Large intestine (tissue), 3 donors: ENCODE data around the gene CYP4F11. TPM values are rescaled to one million over a fixed set of nuclear protein-coding genes. Genes with fewer than 3 reads are reported as not detected.
"Not testable (repeated sequence)": the region's sequence is repeated elsewhere in the genome, so short reads cannot be mapped to it uniquely, and the experiment has no call there.

Source experiments
- DNase-seq, 2 donors: peaks; one replicate each; pipeline versions ENCODE4 v3.0.0 to v3.0.0-alpha.2; 2013
- H3K27ac ChIP-seq: one replicate; pipeline ENCODE4 v1.5.1; 2013; ENCODE audit warnings: low read length
- H3K27me3 ChIP-seq: 2 replicates; pipeline ENCODE4 v1.6.1; 2013; ENCODE audit warnings: low read length; ENCODE audit not compliant: control insufficient read depth, insufficient read depth
- H3K36me3 ChIP-seq: 2 replicates; pipeline ENCODE4 v1.6.1; 2013; ENCODE audit warnings: low read length; ENCODE audit not compliant: control insufficient read depth, insufficient read depth
- H3K4me1 ChIP-seq: one replicate; pipeline ENCODE4 v1.6.1; 2013; ENCODE audit warnings: low read length; ENCODE audit not compliant: control insufficient read depth, insufficient read depth
- H3K4me3 ChIP-seq: one replicate; pipeline ENCODE4 v1.5.1; 2013; ENCODE audit warnings: low read length
- H3K9me3 ChIP-seq: one replicate; pipeline ENCODE4 v1.6.1; 2013; ENCODE audit warnings: mild to moderate bottlenecking, low read depth, low read length, moderate library complexity; ENCODE audit not compliant: control insufficient read depth
- WGBS: methylation state at CpG from one replicate; pipeline ENCODE4 v1.1.5; 2013; ENCODE audit warnings: low lambda C conversion rate; ENCODE audit not compliant: insufficient coverage; 5-methylcytosine and 5-hydroxymethylcytosine counted together
- polyA plus RNA-seq: library from polyadenylated mRNA; unstranded; fragments of 120-200 nt; gene quantifications from one replicate; pipeline ENCODE4 v1.2.1, GENCODE V29; 2013

CYP4F11 gene
- polyA plus RNA-seq, 1 donor, result 0.18 TPM

DNA sequence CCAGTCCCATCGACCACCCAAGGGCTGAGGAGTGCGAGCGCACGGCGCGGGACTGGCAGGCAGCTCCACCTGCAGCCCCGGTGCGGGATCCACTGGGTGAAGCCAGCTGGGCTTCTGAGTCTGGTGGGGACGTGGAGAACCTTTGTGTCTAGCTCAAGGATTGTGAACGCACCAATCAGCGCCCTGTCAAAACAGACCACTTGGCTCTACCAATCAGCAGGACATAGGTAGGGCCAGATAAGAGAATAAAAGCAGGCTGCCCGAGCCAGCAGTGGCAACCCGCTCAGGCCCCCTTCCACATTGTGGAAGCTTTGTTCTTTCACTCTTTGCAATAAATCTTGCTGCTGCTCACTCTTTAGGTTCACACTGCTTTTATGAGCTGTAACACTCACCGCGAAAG, 34.3 kb downstream of the CYP4F11 start:
- not testable (repeated sequence) for H3K27ac ChIP-seq, H3K4me3 ChIP-seq, DNase-seq, H3K36me3 ChIP-seq, H3K4me1 ChIP-seq, H3K9me3 ChIP-seq
- peaks cover 10% of the 10 kb centered on the region for H3K27me3 ChIP-seq
- WGBS, result no CpG with 5 or more reads among the region's 15 CpGs

DNA sequence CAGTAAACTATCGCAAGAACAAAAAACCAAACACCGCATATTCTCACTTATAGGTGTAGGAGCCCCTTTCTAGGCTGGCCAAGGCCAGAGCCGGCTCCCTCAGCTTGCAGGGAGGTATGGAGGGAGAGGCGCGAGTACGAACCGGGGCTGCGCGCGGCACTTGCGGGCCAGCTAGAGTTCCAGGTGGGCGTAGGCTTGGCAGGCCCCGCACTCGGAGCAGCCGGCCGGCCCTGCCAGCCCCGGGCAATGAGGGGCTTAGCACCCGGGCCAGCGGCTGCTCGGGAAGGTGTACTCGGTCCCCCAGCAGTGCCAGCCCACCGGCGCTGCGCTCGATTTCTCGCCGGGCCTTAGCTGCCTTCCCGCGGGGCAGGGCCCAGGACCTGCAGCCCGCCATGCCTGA, 34.8 kb downstream of the CYP4F11 start:
- DNase-seq, H3K4me1 ChIP-seq, H3K9me3 ChIP-seq, H3K27ac ChIP-seq, H3K4me3 ChIP-seq, H3K36me3 ChIP-seq: not testable (repeated sequence)
- peaks cover 10% of the 10 kb centered on the region for H3K27me3 ChIP-seq
- WGBS, result no CpG with 5 or more reads among the region's 30 CpGs

DNA sequence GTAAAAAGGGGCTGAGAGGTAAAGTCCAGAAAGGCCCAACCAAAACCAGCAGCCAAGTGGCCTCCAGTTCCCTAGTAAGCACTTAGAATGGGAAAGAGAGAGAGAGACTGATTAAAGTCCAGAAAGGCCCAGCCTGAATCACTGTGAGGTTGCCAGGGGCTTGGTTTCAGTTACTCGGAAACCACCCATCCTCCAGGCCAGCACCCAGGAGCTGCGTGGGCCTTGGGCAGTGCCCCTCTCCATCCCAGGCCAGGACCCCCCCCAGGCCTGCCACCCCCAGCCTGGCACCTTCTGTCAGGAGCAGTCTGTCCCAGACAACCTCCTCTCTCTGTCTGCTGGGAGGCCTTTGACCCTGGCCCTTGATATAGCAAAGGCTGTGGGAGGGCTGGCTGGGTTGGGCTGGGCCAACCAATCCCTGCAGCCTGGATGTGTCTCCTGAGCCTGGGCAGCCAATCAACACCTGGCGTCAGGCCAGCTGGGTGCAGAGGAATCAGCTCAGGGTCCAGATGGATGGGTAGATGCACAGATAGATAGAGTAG, 36.5 kb downstream of the CYP4F11 start, which contains the start of gene CYP4F2:
TSS of gene CYP4F2 (minus strand) at position 337 of the 539 bp plus-strand sequence. CDS start 463 bp downstream, outside the sequence.
- no peak within 1 kb of the TSS for H3K4me3 ChIP-seq
- peaks cover 10% of the 10 kb centered on the region for H3K27me3 ChIP-seq
- H3K9me3 ChIP-seq, result no peaks in the 10 kb centered on the region
- H3K27ac ChIP-seq, result no peak within 1 kb of the TSS
- no CpG with 5 or more reads among the region's 3 CpGs for WGBS
- no peaks in the 10 kb centered on the region for H3K36me3 ChIP-seq
- peak in 1 of 2 donors; percentile 12 for DNase-seq
- no peaks in the 10 kb centered on the region for H3K4me1 ChIP-seq

DNA sequence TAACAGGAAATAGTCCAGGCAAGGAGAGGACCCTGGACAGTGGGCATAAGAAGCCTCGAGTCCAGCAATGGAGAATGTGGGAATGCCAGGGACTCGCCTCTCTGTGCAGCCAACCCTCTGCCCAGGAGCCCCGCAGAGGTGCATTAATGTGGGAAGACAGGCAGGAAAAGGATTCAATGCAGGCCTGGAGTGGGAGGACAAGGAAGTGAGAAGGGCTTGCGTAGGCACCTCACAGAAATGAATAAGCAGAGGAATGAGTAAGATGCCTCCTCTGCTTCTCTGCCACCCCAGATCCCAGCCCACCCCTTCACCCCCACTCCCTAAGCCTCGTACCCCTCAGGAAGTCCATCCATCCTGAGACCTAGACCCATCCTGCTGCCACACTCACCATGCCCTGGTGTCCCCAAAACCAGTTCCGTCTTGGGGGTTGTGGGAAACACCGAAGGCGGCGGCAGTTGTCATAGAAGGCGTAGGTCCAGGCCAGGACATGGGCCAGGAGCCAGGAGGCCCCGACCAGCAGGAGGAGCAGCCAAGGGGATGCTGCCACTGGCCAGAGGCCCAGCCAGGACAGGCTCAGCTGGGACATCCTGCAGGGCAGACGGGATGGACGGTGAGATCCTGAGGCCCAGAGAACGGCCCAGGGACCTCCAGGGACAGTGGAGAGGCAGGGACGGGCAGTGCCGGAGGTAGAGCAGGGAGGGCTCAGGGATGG, 37.1 kb downstream of the CYP4F11 start:
- no peaks in the 10 kb centered on the region for H3K4me1 ChIP-seq
- peaks cover 10% of the 10 kb centered on the region for H3K27me3 ChIP-seq
- no peak overlapping the region for H3K27ac ChIP-seq
- H3K9me3 ChIP-seq, result no peaks in the 10 kb centered on the region
- H3K36me3 ChIP-seq, result no peaks in the 10 kb centered on the region
- no peak overlapping the region for H3K4me3 ChIP-seq
- no CpG with 5 or more reads among the region's 16 CpGs for WGBS
- DNase-seq, result no peak

DNA sequence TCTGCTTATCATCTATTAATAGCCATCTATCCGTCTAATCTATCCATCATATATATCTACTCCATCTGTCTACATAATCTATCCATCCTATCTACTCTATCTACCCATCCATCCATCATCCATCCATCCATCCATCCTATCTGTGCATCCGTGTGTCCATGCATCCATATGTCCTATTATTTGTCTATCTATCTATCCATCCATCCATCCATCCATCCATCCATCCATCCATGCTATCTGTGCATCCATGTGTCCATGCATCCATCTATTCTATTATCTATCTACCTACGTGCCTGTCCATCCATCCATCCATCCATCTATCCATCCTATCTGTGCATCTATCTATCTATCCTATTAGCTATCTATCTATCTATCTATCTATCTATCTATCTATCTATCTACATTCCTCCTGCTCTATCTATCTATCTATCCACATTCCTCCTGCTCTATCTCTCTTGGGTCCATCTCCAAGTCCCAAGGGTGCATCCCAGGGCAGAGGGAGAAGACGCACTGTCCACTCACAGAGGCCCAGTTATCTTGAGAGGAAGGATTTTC, 38.4 kb downstream of the CYP4F11 start:
- Histone ChIP-seq H3K4me3 (no peak overlapping the region), H3K9me3 (no peaks in the 10 kb centered on the region), H3K27ac (no peak overlapping the region), H3K4me1 (no peaks in the 10 kb centered on the region), H3K27me3 (peaks cover 10% of the 10 kb centered on the region), H3K36me3 (no peaks in the 10 kb centered on the region)
- 87% methylated on average over 3 of the region's 4 CpGs for WGBS
- no peak for DNase-seq

DNA sequence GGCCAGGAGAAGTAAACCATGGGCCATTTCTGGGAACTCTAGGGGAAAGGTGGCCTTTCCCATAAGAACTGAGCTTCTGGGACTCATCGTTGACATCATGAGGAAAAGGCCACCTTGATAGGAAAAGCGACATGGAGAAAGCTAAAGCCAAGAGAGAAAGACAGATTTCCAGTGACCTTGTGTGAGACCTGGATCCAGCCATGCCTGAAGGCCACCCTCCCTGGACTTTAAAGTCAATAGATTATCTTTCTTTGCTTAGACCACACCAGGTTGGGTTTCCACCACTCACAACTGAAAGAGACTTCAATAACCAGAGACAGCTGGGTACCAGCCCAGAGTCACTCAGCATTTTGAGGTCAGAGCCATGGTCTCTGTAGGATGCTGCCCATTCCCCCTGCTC, 40.0 kb downstream of the CYP4F11 start:
- H3K9me3 ChIP-seq, result no peaks in the 10 kb centered on the region
- peaks cover under 1% of the 10 kb centered on the region for H3K27me3 ChIP-seq
- no peak overlapping the region for H3K27ac ChIP-seq
- H3K4me1 ChIP-seq, result no peaks in the 10 kb centered on the region
- no peaks in the 10 kb centered on the region for H3K36me3 ChIP-seq
- DNase-seq, result no peak
- no peak overlapping the region for H3K4me3 ChIP-seq
- WGBS, result 100% methylated on average over 1 of the region's 2 CpGs

DNA sequence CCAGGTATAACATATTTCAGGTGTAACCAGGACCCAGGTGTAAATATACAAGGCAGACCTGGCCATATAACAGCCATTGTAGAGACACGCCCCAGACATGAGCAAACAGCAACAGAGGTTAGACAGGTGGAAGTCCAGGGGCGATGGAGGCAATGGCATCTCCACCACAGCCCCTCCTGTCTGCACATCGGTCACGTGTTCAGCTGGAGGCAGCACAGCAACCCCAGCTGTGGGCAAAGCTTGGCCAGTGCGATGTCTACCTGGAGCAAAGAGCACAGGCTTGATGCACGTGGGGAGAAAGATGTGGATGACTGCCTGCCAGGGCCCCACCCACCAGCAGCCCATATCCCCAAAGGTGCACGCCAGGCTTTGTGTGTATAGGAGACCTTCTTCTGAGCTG, 40.9 kb downstream of the CYP4F11 start:
- no peaks in the 10 kb centered on the region for H3K27me3 ChIP-seq
- H3K36me3 ChIP-seq, result no peaks in the 10 kb centered on the region
- H3K4me1 ChIP-seq, result no peaks in the 10 kb centered on the region
- peak; percentile 65 to 79 for DNase-seq
- no peak overlapping the region for H3K4me3 ChIP-seq
- H3K27ac ChIP-seq, result no peak overlapping the region
- H3K9me3 ChIP-seq, result no peaks in the 10 kb centered on the region
- no CpG with 5 or more reads among the region's 7 CpGs for WGBS

DNA sequence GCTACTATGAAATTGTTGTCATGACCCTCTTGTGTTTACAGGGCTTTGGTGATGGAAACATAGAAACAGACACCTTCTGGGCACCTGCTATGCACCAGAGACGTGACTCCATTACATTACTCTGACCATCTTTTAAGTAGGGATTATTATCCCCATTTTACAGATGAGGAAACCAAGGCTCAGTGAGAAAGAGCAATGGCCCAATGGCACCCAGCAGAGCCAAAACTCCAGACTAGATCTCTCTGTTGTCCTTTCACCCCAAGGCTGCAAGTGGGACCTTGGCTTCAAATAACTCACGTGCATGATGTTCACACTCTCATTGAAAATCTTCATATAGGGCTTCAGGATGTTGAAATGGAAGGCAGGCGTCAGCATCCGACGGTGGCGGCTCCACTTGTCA, 42.3 kb downstream of the CYP4F11 start:
- no peak overlapping the region for H3K4me3 ChIP-seq
- no peaks in the 10 kb centered on the region for H3K4me1 ChIP-seq
- no peaks in the 10 kb centered on the region for H3K36me3 ChIP-seq
- WGBS, result no CpG with 5 or more reads among the region's 6 CpGs
- H3K27me3 ChIP-seq, result no peaks in the 10 kb centered on the region
- no peak overlapping the region for H3K27ac ChIP-seq
- H3K9me3 ChIP-seq, result no peaks in the 10 kb centered on the region
- no peak for DNase-seq

DNA sequence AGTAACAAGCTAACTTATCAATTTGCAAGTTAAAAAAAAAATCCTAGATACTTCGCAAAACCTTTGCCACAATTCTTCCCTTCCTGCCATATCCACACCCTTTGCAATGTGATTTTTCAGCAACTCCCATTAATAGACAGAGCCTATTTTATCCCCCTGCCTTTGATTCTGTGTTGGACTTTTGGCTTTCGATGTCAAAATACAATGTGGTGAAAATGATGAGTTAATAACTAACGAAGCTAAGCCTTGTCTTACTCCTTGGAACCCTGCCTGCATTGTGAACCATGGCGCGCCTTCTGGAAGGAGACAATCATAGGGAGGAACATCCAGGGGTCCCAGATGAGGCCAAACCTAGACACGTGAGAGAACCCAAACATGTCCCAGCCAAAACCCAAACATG, 42.9 kb downstream of the CYP4F11 start:
- Histone ChIP-seq H3K4me1 (no peaks in the 10 kb centered on the region), H3K9me3 (no peaks in the 10 kb centered on the region), H3K36me3 (no peaks in the 10 kb centered on the region), H3K27ac (no peak overlapping the region), H3K4me3 (no peak overlapping the region), H3K27me3 (no peaks in the 10 kb centered on the region)
- DNase-seq, result no peak
- WGBS, result no CpG with 5 or more reads among the region's 6 CpGs

DNA sequence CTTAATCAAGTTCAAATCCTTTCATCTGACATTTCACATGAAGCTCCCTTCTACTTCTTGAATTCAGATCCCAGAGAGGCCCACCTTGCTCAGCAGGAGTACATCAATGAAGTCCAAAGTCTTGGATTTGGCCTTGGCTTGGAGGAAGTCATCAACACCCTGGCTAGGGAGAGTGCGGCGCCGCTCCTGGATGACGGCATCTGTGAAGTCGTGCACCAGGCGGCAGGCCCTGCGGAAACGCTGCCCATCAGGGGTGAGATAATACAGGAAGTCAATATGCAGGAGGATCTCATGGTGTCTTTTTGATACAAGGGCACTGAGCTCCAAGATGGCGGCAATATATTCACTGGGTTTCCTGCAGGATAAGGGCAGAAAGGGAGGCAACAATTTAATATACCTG, 45.0 kb downstream of the CYP4F11 start:
- H3K27me3 ChIP-seq, DNase-seq, H3K4me1 ChIP-seq, H3K36me3 ChIP-seq, H3K9me3 ChIP-seq, H3K4me3 ChIP-seq, H3K27ac ChIP-seq: not testable (repeated sequence)
- no CpG with 5 or more reads among the region's 9 CpGs for WGBS

DNA sequence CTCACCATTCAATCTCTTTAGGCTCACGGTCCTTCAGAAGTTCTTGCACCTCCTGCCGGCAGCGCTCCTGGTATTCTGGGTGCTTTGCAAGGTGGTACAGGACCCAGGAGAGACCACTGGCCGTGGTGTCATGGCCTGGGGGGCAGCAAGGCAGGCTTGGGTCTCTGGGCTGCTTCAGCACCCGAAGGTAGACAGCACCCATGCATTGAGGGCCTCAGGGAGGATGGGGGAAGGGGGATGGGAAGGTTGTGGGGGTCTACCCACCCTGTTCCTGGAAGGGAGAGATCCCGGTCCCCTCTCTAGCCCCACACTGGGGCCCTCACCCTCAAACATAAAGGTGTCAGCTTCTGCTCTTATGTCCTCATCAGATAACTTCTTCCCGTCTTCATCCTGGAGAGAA, 48.4 kb downstream of the CYP4F11 start:
- H3K4me3 ChIP-seq, result no peak overlapping the region
- DNase-seq, result no peak
- H3K9me3 ChIP-seq, result no peaks in the 10 kb centered on the region
- no peaks in the 10 kb centered on the region for H3K36me3 ChIP-seq
- no peaks in the 10 kb centered on the region for H3K27me3 ChIP-seq
- no peaks in the 10 kb centered on the region for H3K4me1 ChIP-seq
- no peak overlapping the region for H3K27ac ChIP-seq
- WGBS, result no CpG with 5 or more reads among the region's 7 CpGs
